SW480 (cell line): ENCODE results near the gene GNB1L.
A peak's percentile ranks its signal among the peaks of the same experiment; 100 is the strongest.

ENCODE experiments used
- DNase-seq: peaks from one replicate; pipeline ENCODE4 v3.0.0-alpha.2; 2016; ENCODE audit warnings: low spot score

GNB1L gene

GRCh38 chr22:19862619-19863246 is 8.1 kb upstream of the GNB1L start:
- DNase-seq = no peak

- no peak for DNase-seq
Observed at GRCh38 chr22:19859861-19860510, 5.3 kb upstream of the GNB1L start.

GRCh38 chr22:19857382-19857781 is 2.7 kb upstream of the GNB1L start:
- DNase-seq = no peak

- DNase-seq = peak; percentile 72
Observed at GRCh38 chr22:19855504-19856409, 1.1 kb upstream of the GNB1L start.

GRCh38 chr22:19853879-19854777 is 546 bp downstream of the GNB1L start:
- DNase-seq = no peak

GRCh38 chr22:19853058-19853878 is 1.4 kb downstream of the GNB1L start:
- no peak for DNase-seq

- DNase-seq = peak; percentile 32
Observed at GRCh38 chr22:19852177-19852781, 2.4 kb downstream of the GNB1L start.

- DNase-seq = no peak
Observed at GRCh38 chr22:19851291-19852176, 3.1 kb downstream of the GNB1L start.

- no peak for DNase-seq
Observed at GRCh38 chr22:19850763-19851109, 3.9 kb downstream of the GNB1L start.

- DNase-seq = no peak
Observed at GRCh38 chr22:19849835-19850762, 4.6 kb downstream of the GNB1L start.

GRCh38 chr22:19848298-19849224 is 6.1 kb downstream of the GNB1L start:
- DNase-seq = peak; percentile 69

GRCh38 chr22:19847345-19847632 is 7.4 kb downstream of the GNB1L start:
- DNase-seq = no peak

- DNase-seq = no peak
Observed at GRCh38 chr22:19846620-19847344, 7.9 kb downstream of the GNB1L start.

- DNase-seq = no peak
Observed at GRCh38 chr22:19845054-19845722, 9.5 kb downstream of the GNB1L start.

- DNase-seq = no peak
Observed at GRCh38 chr22:19844377-19845053, 10.2 kb downstream of the GNB1L start.

- DNase-seq = no peak
Observed at GRCh38 chr22:19843857-19844376, 10.8 kb downstream of the GNB1L start.
